Vein endothelial cell (primary cell): ENCODE measurements around the gene ACSS2. TPM values are rescaled to one million over a fixed set of nuclear protein-coding genes. Genes with fewer than 3 reads are reported as not detected.

ENCODE experiments used
- total RNA-seq: library from RNA; depleted of rRNA; stranded (reverse); fragments of >200 nt; gene quantifications from 2 replicates; pipeline ENCODE4 v1.2.3, GENCODE V29; 2012

The ACSS2 gene, protein sequence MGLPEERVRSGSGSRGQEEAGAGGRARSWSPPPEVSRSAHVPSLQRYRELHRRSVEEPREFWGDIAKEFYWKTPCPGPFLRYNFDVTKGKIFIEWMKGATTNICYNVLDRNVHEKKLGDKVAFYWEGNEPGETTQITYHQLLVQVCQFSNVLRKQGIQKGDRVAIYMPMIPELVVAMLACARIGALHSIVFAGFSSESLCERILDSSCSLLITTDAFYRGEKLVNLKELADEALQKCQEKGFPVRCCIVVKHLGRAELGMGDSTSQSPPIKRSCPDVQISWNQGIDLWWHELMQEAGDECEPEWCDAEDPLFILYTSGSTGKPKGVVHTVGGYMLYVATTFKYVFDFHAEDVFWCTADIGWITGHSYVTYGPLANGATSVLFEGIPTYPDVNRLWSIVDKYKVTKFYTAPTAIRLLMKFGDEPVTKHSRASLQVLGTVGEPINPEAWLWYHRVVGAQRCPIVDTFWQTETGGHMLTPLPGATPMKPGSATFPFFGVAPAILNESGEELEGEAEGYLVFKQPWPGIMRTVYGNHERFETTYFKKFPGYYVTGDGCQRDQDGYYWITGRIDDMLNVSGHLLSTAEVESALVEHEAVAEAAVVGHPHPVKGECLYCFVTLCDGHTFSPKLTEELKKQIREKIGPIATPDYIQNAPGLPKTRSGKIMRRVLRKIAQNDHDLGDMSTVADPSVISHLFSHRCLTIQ
- total RNA-seq: 37.0 and 40.5 TPM in 2 replicates

DNA sequence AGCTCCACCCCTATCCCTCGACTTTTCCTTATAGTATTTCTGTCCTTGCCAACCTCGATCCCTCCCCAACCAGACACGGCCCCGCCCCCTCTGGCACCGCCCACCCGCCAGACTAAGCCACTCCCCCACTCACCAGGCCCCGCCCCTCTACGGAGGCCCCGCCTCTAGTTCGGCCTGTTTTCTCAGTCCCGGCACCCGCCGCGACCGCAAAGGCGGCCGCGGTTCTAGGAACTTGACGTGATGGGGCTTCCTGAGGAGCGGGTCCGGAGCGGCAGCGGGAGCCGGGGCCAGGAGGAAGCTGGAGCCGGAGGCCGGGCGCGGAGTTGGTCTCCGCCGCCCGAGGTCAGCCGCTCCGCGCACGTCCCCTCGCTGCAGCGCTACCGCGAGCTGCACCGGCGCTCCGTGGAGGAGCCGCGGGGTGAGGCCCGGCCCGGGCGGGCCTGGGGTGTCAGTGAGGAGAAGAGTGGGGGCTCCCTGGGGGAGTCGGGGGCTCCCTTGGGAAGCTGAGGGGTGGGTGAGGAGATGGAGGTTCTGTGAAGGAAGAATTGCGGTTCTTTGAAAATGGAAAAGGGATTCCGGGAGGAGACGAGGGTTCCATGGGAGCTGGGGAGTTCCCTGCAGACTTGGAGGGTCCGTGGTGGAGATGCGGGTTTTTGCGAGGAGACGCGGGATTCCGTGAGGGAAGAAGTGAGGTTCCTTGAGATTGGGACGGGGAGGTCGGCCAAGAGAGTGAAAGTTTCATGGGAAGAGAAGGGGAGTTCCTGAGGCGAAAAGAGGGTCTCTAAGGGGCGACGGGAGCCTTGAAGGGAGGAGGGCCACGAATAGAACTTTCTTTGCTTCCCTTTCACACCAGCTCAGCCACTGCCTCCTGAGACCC lies at the start of gene ACSS2:
Gene ACSS2 (plus strand): TSS at position 207 of the 877 bp plus-strand sequence. CDS start 34 bp downstream, at position 241.

DNA sequence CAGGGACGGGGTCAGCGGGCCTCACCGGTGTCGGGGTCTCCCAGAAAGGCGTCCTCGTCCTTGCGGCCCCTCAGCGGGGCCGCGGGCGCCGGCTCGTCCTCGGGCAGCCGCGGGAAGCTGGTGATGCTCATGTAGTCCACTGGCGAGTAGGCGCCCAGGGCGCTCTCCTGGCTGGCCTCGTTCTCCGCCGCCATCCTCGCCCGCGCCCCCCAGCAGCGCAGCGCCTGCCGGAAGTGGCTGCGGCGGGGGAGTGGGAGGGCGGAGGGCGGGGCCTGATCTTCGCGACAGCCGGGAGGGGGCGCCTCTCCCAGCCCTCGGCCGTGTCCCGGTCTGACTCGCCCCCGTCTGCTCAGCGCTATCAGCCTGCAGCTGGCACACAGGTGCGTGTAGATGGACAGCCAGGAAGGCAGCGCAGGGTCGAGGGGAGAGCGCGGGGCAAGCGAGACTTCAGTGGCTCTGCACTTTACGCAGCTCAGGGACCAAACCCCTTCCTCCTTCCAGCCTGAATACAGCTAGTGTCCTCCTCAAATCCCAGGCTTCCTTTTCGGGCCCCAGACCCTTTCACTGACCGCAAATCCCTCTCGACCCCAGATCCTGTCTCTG lies 3.7 kb upstream of the ACSS2 start, which contains the start of gene GGT7:
Gene GGT7 (minus strand): TSS at position 235 of the 603 bp plus-strand sequence. CDS start 41 bp downstream, at position 194.

DNA sequence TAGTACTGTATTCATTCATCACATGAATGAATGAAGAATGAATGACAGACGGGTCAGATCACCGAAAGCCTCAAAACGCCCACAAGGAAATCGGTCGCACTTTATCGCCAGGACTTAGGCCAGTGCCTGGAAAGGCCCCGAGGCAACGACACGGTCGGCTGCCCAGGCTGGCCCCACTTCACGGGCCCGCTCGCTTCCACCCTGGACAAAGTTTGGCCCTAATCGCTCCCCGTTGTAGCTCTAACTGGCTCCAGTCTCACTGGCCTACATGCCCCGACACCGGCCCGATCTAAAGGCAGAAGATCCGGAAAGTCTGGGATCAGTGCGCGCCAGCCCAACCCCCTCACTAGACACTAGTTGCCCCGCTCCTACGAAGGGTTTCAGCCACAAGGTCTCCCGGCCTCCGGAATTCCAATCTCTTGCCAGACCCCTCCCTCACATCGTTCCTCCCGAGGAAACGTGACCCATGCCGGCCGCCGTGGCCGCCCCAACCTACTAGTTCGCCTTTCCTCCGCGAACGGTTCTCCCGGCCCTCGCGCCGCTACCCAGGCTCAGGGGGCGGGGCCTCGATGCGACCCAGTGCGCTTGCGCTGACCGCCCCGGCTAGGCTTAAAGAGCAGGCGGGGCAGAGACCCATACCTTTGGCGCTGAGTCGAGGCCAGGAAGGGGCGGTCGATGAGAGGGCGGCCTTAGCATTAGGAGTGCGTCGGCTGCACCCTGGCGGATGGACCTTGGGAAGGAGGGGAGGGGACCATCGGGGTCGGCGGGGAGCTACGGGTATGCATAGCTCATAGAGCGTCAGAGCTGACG lies 79.0 kb downstream of the ACSS2 start, which contains the start of the genes GSS and MYH7B:
Gene GSS (minus strand): TSS at position 576 of the 810 bp plus-strand sequence. CDS start 3,954 bp downstream, outside the sequence.
Gene MYH7B (plus strand): TSS at position 638 of the 810 bp plus-strand sequence. CDS start 22,138 bp downstream, outside the sequence.

Other genes starting within 250 kb of the ACSS2 start
- gene PIGU, start 199.5 kb upstream of the ACSS2 start, total RNA-seq: 10.8 and 14.4 TPM in 2 replicates
- gene TP53INP2, start 172.3 kb upstream of the ACSS2 start, total RNA-seq: 6.2 and 8.9 TPM in 2 replicates
- 9.1 and 10.2 TPM in 2 replicates for gene NCOA6, start 51.0 kb upstream of the ACSS2 start, total RNA-seq
- 2.4 and 2.9 TPM in 2 replicates for gene GGT7, start 3.8 kb upstream of the ACSS2 start, total RNA-seq
- 53.8 and 53.9 TPM in 2 replicates for gene GSS, start 79.2 kb downstream of the ACSS2 start, total RNA-seq
- gene MYH7B, start 79.3 kb downstream of the ACSS2 start, total RNA-seq: not detected in 2 replicates
- 105 and 132 TPM in 2 replicates for gene TRPC4AP, start 216.2 kb downstream of the ACSS2 start, total RNA-seq